Suprapubic skin (tissue), 2 donors: Measurements from ENCODE around the gene DIRAS3.

Source experiments
- EP300 ChIP-seq: sonication (generic); formaldehyde crosslinking; IDR thresholded peaks from one replicate; pipeline ENCODE4 v1.6.1; 2017; ENCODE audit warnings: antibody characterized with exemption
- POLR2A ChIP-seq, 2 donors: fragments of 450-650 bp; IDR thresholded peaks; one replicate each; pipeline ENCODE4 v1.6.1; 2017; ENCODE audit warnings: antibody characterized with exemption in 2 of 2, mild to moderate bottlenecking in 2 of 2, moderate library complexity in 2 of 2

- no peak for TF ChIP-seq POLR2A (IDR thresholded peaks at IDR 0.05)
- no peak for TF ChIP-seq EP300
Measured at GRCh38 chr1:68083686-68084085, 33.3 kb upstream of the DIRAS3 start.
